Measurements from ENCODE around the gene YPEL1.

YPEL1 gene

DNA sequence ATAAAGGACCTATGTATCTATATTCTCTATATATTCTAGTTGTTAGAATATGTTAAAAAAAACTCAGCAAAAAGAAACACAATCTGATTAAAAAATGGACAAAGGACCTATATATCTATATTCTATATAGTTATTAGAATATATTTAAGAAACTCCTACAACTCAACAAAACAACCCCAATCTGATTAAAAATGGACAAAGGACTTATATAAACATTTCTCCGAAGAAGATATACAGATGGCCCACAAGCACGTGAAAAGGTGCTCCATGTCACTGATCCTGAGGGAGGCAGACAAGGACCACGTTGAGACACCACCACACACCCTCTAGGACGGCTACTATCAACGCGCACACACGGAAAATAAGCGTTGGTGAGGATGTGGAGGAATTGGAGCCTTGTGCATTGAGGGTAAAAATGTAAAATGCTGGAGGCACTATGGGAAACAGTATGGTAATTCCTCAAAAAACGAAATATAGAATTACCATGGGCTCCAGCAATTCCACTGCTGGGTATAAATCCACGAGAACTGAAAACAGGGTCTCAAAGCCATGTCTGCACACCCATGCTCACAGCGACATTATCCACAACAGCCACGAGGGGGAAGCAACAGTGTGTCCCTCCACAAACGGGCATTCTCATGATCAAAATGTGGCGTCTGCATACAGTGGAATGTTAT lies 22.7 kb downstream of the YPEL1 start:
- TF ChIP-seq, protein P1, sequence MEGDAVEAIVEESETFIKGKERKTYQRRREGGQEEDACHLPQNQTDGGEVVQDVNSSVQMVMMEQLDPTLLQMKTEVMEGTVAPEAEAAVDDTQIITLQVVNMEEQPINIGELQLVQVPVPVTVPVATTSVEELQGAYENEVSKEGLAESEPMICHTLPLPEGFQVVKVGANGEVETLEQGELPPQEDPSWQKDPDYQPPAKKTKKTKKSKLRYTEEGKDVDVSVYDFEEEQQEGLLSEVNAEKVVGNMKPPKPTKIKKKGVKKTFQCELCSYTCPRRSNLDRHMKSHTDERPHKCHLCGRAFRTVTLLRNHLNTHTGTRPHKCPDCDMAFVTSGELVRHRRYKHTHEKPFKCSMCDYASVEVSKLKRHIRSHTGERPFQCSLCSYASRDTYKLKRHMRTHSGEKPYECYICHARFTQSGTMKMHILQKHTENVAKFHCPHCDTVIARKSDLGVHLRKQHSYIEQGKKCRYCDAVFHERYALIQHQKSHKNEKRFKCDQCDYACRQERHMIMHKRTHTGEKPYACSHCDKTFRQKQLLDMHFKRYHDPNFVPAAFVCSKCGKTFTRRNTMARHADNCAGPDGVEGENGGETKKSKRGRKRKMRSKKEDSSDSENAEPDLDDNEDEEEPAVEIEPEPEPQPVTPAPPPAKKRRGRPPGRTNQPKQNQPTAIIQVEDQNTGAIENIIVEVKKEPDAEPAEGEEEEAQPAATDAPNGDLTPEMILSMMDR (IDR thresholded peaks at IDR 0.05; ENCODE audit: low read length) = peak; percentile 93
- no peak for TF ChIP-seq EZH2 (IDR thresholded peaks at IDR 0.05; ENCODE audit: borderline replicate concordance, low read length)
- H3K4me2 ChIP-seq (ENCODE audit: low read length) = peak overlapping the region; percentile 10; the same call in 1 of the 2 replicates

DNA sequence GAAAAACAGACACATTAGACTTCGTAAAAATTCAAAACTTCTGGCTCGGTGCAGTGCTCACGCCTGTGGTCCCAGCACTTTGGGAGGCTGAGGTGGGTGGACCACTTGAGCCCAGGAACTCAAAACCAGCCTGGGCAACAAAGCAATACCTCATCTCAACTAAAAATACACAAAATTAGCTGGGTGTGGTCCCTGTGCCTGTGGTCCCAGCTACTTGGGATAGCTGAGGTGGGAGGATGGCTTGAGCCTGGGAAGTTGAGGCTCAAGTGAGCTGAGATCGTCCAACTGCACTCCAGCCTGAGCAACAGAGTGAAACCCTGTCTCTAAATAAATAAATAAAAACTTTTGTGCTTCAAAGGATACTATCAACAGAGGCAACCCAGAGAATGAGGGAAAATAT lies 23.7 kb downstream of the YPEL1 start:
- peaks cover 4% of the 10 kb centered on the region; the same call in 1 of the 2 replicates for H3K36me3 ChIP-seq (ENCODE audit: insufficient read depth, low read length)
- H3K9me3 ChIP-seq (ENCODE audit: low read length) = no peaks in the 10 kb centered on the region
- H3K4me3 ChIP-seq (ENCODE audit: low read depth, low read length, poor library complexity, severe bottlenecking) = no peak overlapping the region
- no peaks in the 10 kb centered on the region for H3F3A ChIP-seq (ENCODE audit: insufficient read depth, low read length)
- H3K9me2 ChIP-seq (ENCODE audit: low read depth, low read length) = no peaks in the 10 kb centered on the region
- H3K27ac ChIP-seq (ENCODE audit: low read depth, low read length, poor library complexity, severe bottlenecking) = no peak overlapping the region
- no peak overlapping the region for H3K9ac ChIP-seq (ENCODE audit: low read length)
- no peaks in the 10 kb centered on the region for H3K79me2 ChIP-seq (ENCODE audit: insufficient read depth, low read length)
- no peak overlapping the region for H3K4me2 ChIP-seq (ENCODE audit: low read length)
- no peaks in the 10 kb centered on the region for H4K20me1 ChIP-seq (ENCODE audit: insufficient read depth, low read length)
- H3K4me1 ChIP-seq (ENCODE audit: insufficient read depth, low read length, severe bottlenecking) = peaks cover 17% of the 10 kb centered on the region
- no peak overlapping the region for H2AFZ ChIP-seq (ENCODE audit: low read length)
- no peak for TF ChIP-seq EZH2 (IDR thresholded peaks at IDR 0.05; ENCODE audit: borderline replicate concordance, low read length)
- TF ChIP-seq, protein P1 (IDR thresholded peaks at IDR 0.05; ENCODE audit: low read length) = no peak
- no peaks in the 10 kb centered on the region for H3K27me3 ChIP-seq (ENCODE audit: insufficient read depth, low read length)

More for the DNA sequence above, 22.7 kb downstream of the YPEL1 start:
- H3F3A ChIP-seq (ENCODE audit: insufficient read depth, low read length) = no peaks in the 10 kb centered on the region
- no peaks in the 10 kb centered on the region for H3K9me2 ChIP-seq (ENCODE audit: low read depth, low read length)
- H3K4me1 ChIP-seq (ENCODE audit: insufficient read depth, low read length, severe bottlenecking) = peaks cover 13% of the 10 kb centered on the region
- H3K27me3 ChIP-seq (ENCODE audit: insufficient read depth, low read length) = no peaks in the 10 kb centered on the region
- H3K9ac ChIP-seq (ENCODE audit: low read length) = no peak overlapping the region
- H2AFZ ChIP-seq (ENCODE audit: low read length) = no peak overlapping the region
- H3K4me3 ChIP-seq (ENCODE audit: low read depth, low read length, poor library complexity, severe bottlenecking) = no peak overlapping the region
- no peak overlapping the region for H3K27ac ChIP-seq (ENCODE audit: low read depth, low read length, poor library complexity, severe bottlenecking)
- H3K9me3 ChIP-seq (ENCODE audit: low read length) = no peaks in the 10 kb centered on the region
- H3K79me2 ChIP-seq (ENCODE audit: insufficient read depth, low read length) = no peaks in the 10 kb centered on the region
- H3K36me3 ChIP-seq (ENCODE audit: insufficient read depth, low read length) = peaks cover 4% of the 10 kb centered on the region; the same call in 1 of the 2 replicates
- no peaks in the 10 kb centered on the region for H4K20me1 ChIP-seq (ENCODE audit: insufficient read depth, low read length)

DNA sequence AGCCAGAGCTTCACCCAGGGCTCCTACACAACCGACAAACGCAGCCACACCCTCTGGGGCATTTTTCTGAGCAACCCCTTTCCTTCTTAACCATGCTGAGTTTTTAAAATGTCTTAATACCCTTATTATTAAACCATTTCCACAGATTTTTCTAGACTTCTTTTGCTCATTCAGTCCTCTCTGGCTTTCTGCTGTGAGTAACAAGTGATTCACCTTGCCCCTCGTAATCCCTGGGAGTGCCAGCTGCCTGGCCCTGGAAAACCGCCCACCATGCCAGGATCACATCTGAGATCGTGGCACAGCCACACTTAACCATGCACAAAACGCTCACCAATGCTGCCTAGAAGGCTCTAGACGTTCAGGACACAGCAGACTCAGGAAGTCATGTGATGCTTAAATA lies 25.4 kb downstream of the YPEL1 start:
- H3K4me2 ChIP-seq (ENCODE audit: low read length) = peak overlapping the region; percentile 29; the same call in 1 of the 2 replicates

More for the DNA sequence above, 25.4 kb downstream of the YPEL1 start:
- peaks cover 17% of the 10 kb centered on the region for H3K4me1 ChIP-seq (ENCODE audit: insufficient read depth, low read length, severe bottlenecking)
- H3F3A ChIP-seq (ENCODE audit: insufficient read depth, low read length) = no peaks in the 10 kb centered on the region
- no peaks in the 10 kb centered on the region for H3K27me3 ChIP-seq (ENCODE audit: insufficient read depth, low read length)
- H3K79me2 ChIP-seq (ENCODE audit: insufficient read depth, low read length) = no peaks in the 10 kb centered on the region
- no peaks in the 10 kb centered on the region for H3K9me2 ChIP-seq (ENCODE audit: low read depth, low read length)
- no peak overlapping the region for H2AFZ ChIP-seq (ENCODE audit: low read length)
- no peaks in the 10 kb centered on the region for H3K9me3 ChIP-seq (ENCODE audit: low read length)
- TF ChIP-seq, protein P1 (IDR thresholded peaks at IDR 0.05; ENCODE audit: low read length) = no peak
- H4K20me1 ChIP-seq (ENCODE audit: insufficient read depth, low read length) = no peaks in the 10 kb centered on the region
- no peak overlapping the region for H3K9ac ChIP-seq (ENCODE audit: low read length)
- no peak overlapping the region for H3K27ac ChIP-seq (ENCODE audit: low read depth, low read length, poor library complexity, severe bottlenecking)
- H3K36me3 ChIP-seq (ENCODE audit: insufficient read depth, low read length) = peaks cover 4% of the 10 kb centered on the region; the same call in 1 of the 2 replicates
- H3K4me3 ChIP-seq (ENCODE audit: low read depth, low read length, poor library complexity, severe bottlenecking) = no peak overlapping the region

Measured in OCI-LY1 (cell line).